ENCODE data around the gene CDHR3.

CDHR3 gene

DNA sequence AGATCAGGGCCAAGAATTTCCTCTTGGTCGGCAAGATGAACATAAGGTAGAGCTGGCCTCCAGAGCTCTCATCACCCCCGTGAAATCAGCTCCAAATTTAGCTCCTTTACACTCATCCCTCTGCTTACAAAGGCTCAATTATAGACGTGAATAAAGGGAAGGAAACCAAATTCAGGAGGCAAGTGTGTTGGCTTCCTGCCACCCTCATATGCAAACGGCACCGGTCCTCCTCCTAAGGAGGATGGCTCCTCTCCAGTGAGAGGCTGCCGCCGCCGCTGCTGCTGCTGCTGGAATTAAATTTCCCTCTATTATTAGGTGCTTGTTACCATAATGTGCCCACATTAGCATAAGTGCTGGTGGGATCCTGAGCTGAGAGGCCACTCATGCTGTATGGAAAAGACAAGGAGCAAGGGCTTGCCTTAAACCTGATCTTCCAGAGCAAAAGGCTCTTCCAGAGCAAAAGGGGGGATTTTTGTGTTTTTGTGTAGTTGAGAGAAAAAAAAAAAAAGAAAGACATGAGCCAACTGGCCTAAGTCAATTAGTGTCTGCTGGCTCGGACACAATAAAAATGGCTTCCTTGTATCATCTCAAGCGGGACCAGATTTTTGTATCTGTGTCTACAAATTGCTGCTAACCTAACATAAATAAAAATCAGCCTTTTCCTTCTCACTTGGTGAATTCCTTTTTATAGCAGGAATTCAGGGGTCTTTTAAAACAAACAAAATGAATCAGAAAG, 68.4 kb downstream of the CDHR3 start:
- DNase-seq, result no peak

DNA sequence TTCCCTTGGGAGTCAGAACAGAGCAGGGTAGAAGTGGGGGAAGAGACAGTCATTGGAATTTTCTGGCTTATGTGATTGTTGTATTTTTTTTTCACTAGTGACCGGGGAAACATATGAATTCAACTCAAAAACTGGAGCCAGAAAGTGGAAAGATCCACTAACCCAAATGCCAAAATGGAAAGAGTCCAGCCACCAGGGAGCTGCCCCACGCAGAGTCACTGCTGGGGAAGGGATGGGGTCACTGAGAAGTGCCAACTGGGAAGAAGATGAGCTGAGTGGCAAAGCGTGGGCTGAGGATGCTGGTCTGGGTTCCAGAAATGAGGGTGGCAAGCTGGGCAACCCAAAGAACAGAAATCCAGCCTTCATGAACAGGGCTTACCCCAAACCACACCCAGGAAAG, 69.2 kb downstream of the CDHR3 start:
- DNase-seq, result no peak

DNA sequence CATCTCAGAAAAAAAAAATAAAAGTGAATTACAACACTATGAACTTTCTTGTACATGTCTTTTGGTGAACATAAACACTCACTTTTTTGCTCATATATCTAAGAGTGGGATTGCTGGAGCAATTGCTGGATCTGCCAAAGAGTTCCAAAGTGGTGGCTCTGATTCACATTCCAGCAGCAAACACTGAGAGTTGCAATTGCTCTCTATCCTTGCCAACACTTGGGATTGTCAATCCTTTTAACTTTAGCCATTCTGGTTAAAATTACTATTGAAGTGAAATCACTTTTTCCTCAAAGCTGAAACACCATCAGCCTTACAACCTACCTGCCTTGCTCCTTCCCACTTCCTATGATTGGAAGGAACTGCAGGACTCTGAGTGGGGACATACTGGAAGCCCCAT, 70.7 kb downstream of the CDHR3 start:
- DNase-seq, result no peak

DNA sequence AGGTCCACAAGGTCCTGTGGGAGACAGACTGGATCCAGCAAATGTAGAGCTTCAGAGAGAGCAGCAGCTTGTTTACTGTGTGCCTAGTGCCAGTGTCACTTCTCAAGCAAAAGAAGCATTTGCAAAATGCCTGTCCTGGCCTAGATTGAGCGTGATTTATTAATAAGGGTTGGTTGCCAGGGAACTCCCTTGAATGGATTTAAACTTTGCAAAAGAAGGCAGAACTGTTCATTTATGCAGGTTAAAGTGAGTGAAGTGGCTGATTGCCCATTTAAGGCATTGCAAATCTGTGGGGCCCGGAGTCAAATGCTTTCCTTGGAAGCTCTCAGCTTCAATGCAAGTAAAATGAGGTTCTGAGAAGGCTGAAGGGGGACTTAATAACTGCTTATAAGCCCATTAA, 71.3 kb downstream of the CDHR3 start:
- DNase-seq, result no peak

DNA sequence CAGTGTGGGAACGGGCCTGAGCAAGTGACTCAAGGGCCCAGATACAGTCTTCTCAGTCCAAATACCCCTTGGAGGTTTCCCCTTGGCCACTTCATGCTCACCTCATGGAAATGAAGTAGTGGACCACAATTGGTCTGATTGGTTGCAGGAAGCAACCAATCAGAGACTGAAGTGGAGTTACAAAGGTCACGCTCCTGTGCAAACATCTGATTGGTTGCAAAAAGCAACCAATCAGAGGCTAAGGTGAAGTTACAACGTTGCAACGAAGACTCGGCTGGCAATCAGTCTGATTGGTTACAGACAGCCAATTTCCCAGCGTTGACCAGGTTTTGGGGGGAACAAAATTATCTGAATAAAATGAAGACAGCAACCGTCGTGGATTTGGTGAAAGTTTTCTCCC, 72.5 kb downstream of the CDHR3 start:
- no peak for DNase-seq

DNA sequence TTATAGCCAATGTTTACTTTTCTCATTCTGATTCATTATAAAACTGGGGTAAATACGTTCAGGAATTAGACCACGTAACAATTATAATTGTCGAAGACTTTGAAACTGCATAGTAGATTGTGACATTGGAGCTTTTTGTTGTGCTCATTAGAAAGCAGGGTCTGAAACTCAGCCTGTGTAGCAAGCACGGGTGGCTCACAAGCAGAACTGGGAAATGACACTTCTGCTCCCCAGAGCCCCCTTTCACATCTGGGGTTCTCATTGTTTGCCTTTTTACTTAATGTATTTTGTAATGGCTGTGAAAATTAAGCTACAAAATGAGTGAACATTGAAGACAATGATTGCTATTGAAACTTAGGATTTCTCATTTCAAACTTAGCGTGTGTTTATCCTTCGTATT, 72.9 kb downstream of the CDHR3 start:
- no peak for DNase-seq

DNA sequence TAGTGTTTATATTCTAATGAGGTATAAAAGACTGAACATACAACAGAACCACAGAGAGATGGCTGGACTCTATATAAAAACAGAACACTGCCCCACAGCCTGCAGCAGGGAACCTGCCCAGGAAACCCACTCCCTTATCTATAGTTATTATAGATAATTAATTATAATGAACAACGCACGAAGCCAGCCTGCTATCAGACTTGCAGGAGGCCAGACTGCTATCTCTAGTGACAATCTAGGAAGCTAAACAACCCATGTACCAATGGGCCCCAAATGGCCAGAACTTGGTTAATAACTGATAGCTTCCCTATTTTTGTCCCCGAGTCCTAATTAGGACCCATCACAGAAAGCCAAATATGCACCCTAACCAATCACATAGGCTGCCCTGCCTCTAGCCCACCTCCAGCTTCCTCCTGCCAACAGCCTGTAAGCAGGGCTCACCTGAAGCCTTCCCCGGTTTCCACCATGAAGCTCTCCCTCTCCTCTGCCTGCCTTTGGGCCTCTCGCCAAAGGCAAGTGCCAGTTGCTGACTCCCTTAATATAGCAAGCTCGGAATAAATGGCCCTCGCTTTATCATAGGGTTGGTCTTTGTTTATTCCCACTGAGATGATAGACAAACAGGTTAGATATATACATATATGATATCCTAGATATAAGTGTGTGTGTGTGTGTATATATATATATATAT, 74.6 kb downstream of the CDHR3 start:
- DNase-seq, result no peak

DNA sequence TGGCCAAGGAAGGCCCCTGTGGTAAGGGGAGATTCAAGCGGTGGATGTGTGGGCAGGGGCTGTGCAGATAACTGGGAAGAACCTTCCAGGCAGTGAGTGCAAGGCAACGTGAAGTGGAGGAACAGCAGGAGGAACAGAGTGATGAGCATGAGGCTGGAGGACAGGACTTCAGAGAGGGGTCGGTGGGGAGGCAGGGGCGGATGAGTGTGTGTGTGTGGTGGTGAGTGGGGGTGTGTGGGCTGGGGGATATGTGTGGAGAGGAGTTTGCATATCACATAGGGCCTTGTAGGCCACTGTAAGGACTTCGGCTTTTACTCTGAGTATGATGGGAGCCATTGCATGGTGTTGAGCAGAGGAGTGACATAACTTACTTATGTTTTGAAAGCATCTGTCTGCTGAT, 75.2 kb downstream of the CDHR3 start:
- DNase-seq, result no peak

DNA sequence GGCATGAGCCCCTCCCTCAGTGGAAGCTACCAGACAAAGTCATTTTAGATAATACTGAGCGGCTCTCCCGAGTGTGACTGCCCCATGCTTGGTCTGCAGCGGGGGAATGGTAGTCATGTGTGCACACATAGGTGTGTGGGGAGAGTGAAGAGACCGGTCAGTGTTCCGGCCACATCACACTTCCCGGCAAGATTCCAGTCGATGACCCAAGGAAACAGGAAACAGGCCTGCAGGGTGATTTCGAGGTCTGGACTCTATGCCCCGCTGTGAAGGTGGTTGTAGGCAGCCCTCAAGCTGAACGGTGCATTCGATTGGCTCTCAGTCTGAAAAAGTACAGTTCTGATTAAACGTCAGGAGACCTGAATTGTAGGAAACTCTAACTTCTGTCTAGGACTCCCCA, 75.9 kb downstream of the CDHR3 start:
- DNase-seq, result no peak

DNA sequence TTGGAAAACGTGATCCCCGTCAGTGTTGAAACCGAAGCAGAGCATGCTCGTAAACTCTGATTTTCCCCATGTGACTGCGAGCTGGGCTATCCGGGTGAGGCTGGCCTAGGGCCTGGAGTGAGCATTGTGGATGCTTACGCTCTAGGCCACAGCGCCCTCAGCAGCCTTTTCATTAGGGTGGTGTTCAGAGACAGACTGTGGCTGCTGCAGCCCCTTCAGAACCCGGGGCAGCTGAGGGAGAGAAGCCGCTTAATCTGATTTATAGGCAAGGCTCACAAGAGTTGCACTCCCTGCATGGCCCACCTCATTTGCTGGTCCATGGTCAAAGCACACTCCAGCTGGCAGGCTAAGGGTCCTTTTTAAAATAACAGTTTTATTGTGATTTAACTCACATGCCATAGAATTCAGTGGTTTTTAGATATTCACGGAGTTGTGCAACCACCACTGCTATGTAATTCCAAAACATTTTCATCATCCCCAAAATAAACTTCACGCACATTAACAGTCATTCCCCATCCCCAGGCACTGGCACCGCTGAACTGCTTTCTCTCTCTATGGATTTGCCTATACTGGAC, 76.5 kb downstream of the CDHR3 start:
- no peak for DNase-seq

DNA sequence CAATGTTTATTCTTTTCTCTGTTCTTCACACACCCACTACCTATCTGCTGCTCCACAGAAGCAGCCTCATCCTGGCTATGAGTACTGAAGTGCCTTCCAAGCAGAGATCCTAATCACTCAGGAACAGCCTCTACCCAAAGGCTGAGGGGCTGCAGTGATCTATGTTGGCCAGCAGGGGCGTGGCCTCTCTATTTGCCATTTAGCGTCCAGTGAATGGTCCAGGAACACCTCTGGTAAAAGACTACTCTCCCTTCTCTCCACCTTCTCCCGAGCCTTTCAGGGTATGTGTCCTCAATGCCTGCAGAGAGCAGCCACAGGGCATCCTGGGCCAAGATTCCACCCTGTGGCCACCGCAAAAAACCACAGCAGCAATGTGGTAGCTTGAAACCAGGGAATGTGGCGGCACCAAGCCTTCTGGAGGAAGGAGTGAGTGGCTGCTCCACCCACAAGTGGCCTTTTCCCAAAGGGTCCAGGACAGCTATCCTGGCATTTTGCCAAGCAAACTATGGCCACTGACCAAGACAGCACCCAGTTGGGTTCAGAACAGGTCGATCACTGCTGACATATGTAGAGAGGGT, 78.2 kb downstream of the CDHR3 start:
- no peak for DNase-seq

DNA sequence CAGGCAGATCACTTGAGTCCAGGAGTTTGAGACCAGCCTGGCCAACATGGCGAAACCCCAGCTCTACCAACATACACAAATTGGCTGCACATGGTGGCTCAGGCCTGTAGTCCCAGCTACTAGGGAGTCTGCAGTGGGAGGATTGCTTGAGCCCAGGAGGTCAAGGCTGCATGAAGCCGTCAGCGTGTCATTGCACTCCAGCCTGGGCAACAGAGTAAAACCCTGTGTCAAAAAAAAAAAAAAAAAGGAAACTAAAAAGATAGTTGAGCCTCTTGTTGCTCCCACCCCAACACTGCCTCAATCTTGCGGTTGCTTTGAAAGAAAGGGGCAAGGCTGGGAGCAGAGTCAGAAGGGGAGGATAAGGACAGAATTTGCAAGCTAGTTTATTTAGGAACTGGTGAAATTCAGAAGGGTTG, 79.1 kb downstream of the CDHR3 start:
- DNase-seq, result no peak

DNA sequence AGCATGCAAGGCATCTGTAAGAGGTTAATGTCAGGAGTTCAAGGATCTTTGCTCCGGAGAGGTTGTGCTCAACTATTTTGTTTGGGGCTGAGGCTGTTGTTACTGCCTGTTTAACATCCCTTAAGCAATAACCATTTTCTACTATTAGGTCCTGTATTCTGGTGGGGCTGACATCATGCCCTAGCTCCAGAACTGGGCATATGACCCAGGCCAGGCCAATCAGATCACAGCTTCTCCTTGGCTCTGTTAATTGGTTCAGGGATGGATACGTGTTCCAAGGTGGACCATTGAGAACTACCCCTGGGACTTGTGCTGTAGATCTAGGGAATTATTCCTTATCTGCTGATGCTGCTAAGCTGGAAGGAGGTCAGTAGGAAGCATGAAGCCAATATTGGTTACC, 82.1 kb downstream of the CDHR3 start:
- no peak for DNase-seq

DNA sequence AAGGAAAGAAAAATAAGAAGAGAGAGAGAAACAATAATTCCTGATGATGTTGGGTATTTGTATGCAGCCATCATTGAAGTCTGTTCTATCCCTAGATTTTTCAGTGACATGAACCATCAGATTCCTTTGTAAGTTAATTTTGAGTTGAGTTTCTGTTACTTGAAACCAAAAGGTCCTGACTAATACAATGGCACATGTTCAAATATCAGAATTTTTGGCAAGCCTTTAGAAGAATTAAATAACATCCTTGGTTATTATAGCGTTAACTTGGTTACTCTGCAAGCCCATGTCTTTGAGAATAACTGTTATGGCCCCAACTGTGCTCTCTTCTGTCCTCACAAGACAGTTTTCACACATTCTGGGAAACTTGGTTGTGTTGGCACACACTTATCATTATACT, 82.5 kb downstream of the CDHR3 start:
- no peak for DNase-seq

DNA sequence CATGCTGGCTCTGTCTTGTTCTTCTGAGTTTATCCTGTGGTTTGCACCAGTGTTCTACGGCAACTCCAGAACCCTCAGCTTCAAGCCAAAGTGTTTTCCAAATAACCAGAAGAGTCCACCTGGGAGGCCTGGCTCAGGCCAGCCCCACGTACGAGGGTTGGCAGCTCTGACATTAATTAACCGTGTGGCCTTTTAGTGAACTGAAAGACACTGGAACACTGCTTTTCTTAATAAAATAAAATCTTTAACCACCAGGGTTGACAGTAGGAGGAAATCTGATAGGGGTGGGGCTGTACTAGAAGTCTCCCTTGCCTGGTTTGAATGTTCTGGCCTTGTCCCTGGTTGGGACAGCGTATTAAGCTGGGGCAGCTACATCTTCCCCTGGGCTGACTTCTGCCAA, 84.1 kb downstream of the CDHR3 start:
- DNase-seq, result no peak

DNA sequence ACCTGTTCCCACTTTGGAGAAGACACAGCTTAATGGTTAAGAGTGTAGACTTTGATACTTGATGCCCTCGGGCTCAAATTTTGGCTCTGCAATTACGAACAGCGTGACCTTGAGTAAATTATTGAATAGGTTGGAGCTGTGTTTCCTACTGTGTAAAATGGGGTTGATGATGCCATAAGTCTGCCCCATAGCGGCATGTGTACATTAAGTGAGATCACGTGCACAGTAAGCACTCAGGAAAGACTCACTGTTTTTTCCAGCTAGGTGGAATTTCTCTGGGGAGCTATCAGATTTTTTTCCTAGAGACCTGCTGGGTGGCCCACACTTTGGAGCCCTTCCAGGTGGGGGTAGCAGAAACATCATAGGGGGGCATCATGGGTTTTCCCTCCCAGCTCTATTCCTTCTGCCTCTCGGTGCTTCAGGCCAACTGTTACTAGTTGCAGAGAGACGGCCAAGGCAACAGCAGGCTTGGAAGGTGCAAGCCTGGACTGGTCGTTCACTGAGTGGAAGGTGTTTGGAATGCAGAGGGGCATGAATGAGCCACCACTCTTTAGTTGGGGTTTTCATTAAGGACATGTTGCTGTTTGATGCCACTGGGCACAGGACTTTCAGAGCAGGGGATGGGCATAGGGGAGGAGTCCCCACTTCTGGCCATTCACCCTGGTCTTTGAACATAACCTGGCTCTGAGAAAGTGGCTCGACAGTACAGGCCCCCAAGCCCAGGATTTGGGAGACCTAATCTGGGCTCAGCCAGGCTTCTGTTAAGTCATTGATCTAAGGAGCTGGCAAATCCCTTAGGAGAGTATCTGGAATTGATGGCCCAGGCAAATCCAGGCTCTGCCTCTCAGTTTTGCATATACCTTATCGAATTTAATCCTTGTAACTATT, 85.0 kb downstream of the CDHR3 start:
- DNase-seq, result no peak

DNA sequence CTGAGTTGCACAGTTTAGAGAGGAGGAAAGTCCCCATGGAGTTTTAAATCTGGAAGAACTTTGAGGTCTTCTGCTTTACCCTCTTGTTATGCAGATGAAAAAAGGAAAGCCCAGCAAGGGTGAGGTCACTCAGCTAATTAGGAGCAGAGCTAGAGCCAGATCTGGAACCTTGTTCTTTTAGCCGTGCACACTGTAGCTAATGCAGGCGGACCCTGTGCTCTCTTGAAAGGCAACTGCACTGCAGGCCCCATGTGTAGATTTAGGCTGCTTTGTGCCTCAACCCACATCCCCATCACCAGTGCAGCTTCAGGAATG, 85.6 kb downstream of the CDHR3 start:
- no peak for DNase-seq

DNA sequence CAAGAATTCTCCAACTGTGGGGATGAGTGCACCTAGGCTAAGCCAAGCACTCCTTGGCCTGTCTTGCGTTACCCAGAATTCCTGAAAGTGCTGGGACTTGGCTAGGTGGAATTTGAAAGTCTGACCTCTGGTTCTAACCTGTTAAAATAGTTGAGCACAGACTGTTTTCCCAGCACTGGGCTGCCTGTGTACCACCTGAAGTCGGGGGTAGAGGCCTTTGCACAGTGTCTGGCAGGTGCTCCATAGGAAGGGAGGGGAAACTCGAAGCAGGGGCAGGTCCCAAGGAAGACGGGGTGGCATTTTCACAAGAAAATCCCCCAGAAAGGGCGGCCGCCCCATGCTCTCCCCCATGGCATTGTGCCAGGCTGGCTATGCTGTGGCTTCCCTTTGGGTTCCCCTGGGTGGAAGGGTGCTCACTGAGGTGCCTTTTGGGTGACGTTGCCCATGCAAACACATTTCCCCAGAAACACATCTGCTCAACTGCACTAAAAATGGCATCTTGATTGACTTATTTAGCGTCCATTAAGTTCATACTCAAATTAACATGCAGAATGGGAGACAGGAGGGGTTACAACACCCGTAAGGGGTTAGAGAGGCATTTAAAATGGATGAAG, 86.2 kb downstream of the CDHR3 start:
- DNase-seq, result no peak

DNA sequence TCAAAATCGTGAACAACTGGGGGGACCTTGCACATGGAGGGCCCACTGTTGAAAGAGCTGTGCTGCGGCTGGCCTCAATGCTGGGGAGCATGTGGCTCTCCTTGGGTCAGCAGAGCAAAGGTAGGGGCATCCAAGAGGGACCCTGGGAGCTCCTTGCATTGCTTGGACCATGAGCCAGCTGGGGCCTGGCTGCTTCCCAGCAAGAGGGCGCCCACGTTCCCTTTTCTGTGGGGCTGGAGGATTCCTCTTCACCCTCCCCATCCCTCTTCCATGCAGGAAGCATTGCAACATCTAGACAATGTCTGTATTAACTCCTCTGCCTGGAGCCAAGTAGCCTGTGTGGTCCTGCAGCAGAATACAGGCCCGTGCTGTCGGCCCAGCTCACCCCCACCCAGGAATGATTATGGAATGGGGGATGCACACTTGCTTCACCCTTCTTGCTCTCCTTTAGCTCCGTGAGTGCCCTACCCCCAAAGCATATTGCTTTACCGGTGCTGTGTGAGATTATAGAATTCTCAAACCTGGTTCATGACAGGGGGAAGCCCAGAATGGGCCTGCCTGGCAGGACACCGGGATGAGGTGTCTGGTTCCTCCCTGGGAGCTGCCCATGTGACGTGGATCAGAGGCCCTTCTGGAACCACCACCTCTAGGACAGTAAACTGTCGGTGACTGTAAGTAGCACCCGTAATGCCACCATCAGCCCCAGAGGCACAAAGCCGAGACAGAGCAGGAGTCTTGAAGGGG, 87.1 kb downstream of the CDHR3 start:
- DNase-seq, result no peak

DNA sequence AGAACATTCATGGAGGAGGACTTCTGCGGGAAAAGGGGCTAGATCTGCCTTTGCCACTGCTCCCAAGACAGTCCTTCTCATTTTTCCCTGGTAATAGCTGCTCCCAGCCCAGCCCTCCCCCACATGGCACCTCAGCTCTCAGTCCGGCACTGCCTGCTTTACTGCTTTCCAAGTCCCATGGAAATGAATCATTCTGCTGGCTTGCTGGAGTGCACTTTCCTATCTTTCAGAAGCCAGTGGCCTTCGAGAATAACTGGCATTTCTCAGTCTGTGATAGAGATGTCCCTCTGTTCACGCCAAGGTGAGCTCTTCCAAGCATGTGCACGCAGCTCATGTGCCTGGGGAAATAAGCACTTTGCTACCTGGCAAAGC, 87.7 kb downstream of the CDHR3 start:
- DNase-seq, result no peak

DNA sequence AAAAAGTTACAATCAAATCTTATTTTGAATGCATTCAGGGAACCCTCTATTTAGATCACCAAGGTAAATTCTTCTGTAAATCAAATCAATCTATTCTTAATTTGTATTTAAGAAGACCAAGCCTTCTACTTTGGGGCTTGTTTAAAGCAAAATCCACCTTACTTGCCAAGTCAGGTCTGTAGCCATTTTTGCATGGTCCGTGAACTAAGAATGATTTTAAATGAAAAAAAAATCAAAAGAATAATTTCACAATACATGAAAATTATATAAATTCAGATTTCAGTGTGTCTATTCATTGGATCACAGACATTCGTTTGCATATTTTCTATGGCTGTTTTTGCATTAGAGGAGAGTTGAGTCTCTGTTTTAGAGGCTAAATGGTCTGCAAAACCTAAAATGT, 89.6 kb downstream of the CDHR3 start:
- no peak for DNase-seq

DNA sequence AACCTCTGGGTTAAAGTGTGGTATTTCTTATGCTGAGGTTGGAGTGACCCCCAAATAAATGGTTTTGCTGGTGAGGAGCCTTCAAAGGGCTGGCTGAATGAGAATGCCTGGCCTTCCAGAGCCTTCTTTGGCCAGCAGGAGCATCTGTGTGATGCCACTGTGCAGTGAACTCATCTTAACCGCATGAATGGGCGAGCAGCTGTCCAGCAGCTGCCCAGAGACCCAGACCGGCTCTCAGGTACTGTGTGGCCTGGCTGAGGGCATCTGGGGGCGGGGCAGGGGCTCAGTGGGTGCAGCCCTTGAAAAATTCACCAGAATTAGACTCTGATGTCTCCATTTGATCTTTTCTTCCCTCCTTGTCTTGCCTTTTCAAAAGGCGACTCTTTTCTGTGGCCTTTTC, 90.0 kb downstream of the CDHR3 start:
- no peak for DNase-seq
